Measurements from ENCODE around the gene PHF3. TPM values are rescaled to one million over a fixed set of nuclear protein-coding genes. Genes with fewer than 3 reads are reported as not detected.
A peak's percentile ranks its signal among the peaks of the same experiment; 100 is the strongest.

Gene PHF3
- total and polyA plus RNA-seq, 5 donors, result 8.8 to 42.3 (median 38.4) TPM

DNA sequence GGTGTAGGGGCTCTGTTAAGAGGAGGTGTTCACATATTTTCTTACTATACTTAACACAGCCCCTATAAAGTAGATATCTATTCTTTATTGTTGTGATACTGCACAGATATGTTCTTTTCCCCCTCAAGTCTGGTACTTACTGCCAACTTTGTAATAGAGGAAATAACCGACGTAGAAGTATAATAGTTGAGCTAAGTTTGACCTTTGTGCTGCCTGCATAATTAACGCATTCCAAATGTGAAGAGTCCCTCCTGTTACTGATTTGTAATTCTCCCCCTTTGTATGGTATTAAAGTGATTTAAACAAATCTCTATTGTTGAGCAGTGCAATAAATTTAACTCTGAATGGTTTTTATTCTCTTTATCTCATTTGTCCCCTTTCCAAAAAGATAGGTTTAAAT, 39.0 kb downstream of the PHF3 start:
- H3K27me3 ChIP-seq (ENCODE audit: control insufficient read depth, insufficient read depth), result no peaks in the 10 kb centered on the region
- no peak for DNase-seq
- H3K4me3 ChIP-seq (ENCODE audit: low read length), result no peak overlapping the region
- H3K4me1 ChIP-seq (ENCODE audit: control insufficient read depth, insufficient read depth, low read length), result peaks cover 8% of the 10 kb centered on the region
- WGBS, result 30% methylated on average over 3 of the region's 3 CpGs
- H3K9me3 ChIP-seq (ENCODE audit: control insufficient read depth, low read length), result no peaks in the 10 kb centered on the region
- H3K27ac ChIP-seq (ENCODE audit: low read length), result no peak overlapping the region
- intact Hi-C loops (cut with DNase I), result no loop called here
- ATAC-seq, result no peak

DNA sequence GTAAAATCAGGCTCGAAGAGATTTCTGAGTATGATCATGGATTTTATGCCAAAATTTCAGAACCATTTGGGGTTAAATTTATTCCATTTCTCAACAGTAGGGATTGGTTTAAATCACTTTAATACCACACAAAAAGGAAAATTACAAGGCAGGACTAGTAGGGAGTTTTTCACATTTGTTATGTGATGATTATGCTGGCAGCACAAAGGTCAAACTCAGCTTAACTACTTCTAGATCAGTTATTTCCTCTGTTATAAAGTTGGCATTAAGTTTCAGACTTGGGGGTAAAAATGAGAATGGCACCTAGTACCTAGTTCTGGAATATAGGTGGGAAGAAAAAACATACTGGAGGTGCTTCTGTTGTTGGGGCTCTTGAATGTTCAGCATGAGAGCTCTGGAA, 39.5 kb downstream of the PHF3 start:
- Histone ChIP-seq H3K27ac (ENCODE audit: low read length) (no peak overlapping the region), H3K4me3 (ENCODE audit: low read length) (no peak overlapping the region), H3K9me3 (ENCODE audit: control insufficient read depth, low read length) (no peaks in the 10 kb centered on the region), H3K4me1 (ENCODE audit: control insufficient read depth, insufficient read depth, low read length) (peaks cover 8% of the 10 kb centered on the region), H3K27me3 (ENCODE audit: control insufficient read depth, insufficient read depth) (no peaks in the 10 kb centered on the region)
- WGBS, result 75% methylated on average over 1 of the region's 1 CpG
- ATAC-seq, result no peak
- intact Hi-C loops (cut with DNase I), result no loop called here
- DNase-seq, result no peak

DNA sequence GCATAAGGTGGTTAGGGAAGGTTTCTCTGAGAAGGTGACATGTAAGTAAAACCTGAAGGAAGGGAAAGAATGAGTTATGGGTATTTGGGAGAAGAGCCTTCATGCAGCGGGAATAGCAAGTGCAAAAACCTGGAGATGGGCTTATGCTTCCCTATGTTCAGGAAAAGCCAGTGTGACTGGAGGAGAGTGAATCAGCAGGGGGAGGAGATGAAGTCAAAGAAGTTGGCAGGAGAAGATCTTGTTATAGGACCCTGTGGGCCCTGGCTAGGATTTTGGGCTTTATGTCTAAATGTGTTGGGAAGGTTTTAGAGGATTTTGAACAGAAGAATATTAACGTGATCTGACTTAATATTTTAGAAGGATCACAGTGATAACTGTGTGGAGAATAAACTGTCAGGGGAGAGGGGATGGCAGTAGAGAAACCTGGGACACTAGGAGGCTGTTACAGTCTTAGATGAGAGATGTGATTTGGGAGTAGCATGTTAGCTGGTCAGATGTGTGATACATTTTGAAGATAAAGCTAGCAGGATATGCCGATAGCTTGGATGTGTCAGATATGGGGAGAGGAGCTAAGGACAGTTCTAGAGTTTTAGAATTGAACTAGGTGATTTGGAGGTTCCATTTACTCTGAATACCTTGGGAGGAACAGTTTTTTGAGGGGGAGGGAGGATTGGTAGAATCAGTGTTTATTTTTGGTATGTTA, 41.0 kb downstream of the PHF3 start:
- ATAC-seq (peak in 1 of 2 donors; percentile 47), DNase-seq (no peak)
- intact Hi-C loops (cut with DNase I), result no loop called here
- Histone ChIP-seq H3K27me3 (ENCODE audit: control insufficient read depth, insufficient read depth) (no peaks in the 10 kb centered on the region), H3K9me3 (ENCODE audit: control insufficient read depth, low read length) (no peaks in the 10 kb centered on the region), H3K4me3 (ENCODE audit: low read length) (no peak overlapping the region), H3K27ac (ENCODE audit: low read length) (no peak overlapping the region), H3K4me1 (ENCODE audit: control insufficient read depth, insufficient read depth, low read length) (peaks cover 4% of the 10 kb centered on the region)
- WGBS, result 69% methylated on average over 3 of the region's 3 CpGs

GRCh38 chr6:63677282-63677681, 41.7 kb downstream of the PHF3 start:
- Histone ChIP-seq H3K27ac (ENCODE audit: low read length) (no peak overlapping the region), H3K9me3 (ENCODE audit: control insufficient read depth, low read length) (no peaks in the 10 kb centered on the region), H3K4me1 (ENCODE audit: control insufficient read depth, insufficient read depth, low read length) (peaks cover 4% of the 10 kb centered on the region), H3K4me3 (ENCODE audit: low read length) (no peak overlapping the region), H3K27me3 (ENCODE audit: control insufficient read depth, insufficient read depth) (no peaks in the 10 kb centered on the region)
- DNase-seq (no peak), ATAC-seq (peak; percentile 40 to 58)
- intact Hi-C loops (cut with DNase I), result no loop called here
- 63% methylated on average over 1 of the region's 1 CpG for WGBS

GRCh38 chr6:63683071-63683603, 47.5 kb downstream of the PHF3 start:
- Histone ChIP-seq H3K4me3 (ENCODE audit: low read length) (no peak overlapping the region), H3K9me3 (ENCODE audit: control insufficient read depth, low read length) (no peaks in the 10 kb centered on the region), H3K27ac (ENCODE audit: low read length) (no peak overlapping the region), H3K4me1 (ENCODE audit: control insufficient read depth, insufficient read depth, low read length) (no peaks in the 10 kb centered on the region), H3K27me3 (ENCODE audit: control insufficient read depth, insufficient read depth) (no peaks in the 10 kb centered on the region)
- DNase-seq (no peak), ATAC-seq (no peak)
- WGBS, result 87% methylated on average over 1 of the region's 1 CpG
- intact Hi-C loops (cut with DNase I), result no loop called here

- Histone ChIP-seq H3K27ac (ENCODE audit: low read length) (no peak overlapping the region), H3K9me3 (ENCODE audit: control insufficient read depth, low read length) (no peaks in the 10 kb centered on the region)
These were observed 50.1 kb downstream of the PHF3 start for GRCh38 chr6:63685446-63686379.

GRCh38 chr6:63689421-63689820, 53.8 kb downstream of the PHF3 start:
- Histone ChIP-seq H3K4me1 (ENCODE audit: control insufficient read depth, insufficient read depth, low read length) (no peaks in the 10 kb centered on the region), H3K4me3 (ENCODE audit: low read length) (no peak overlapping the region), H3K9me3 (ENCODE audit: control insufficient read depth, low read length) (no peaks in the 10 kb centered on the region), H3K27ac (ENCODE audit: low read length) (no peak overlapping the region), H3K27me3 (ENCODE audit: control insufficient read depth, insufficient read depth) (no peaks in the 10 kb centered on the region)
- DNase-seq, result no peak
- ATAC-seq, result no peak
- WGBS, result 87% methylated on average over 2 of the region's 2 CpGs
- intact Hi-C loops (cut with DNase I), result no loop called here

More at GRCh38 chr6:63685446-63686379, 50.1 kb downstream of the PHF3 start:
- WGBS, result 87% methylated on average over 4 of the region's 4 CpGs
- ATAC-seq (no peak), DNase-seq (no peak)
- intact Hi-C loops (cut with DNase I), result no loop called here
- no peaks in the 10 kb centered on the region for H3K4me1 ChIP-seq (ENCODE audit: control insufficient read depth, insufficient read depth, low read length)
- no peaks in the 10 kb centered on the region for H3K27me3 ChIP-seq (ENCODE audit: control insufficient read depth, insufficient read depth)
- H3K4me3 ChIP-seq (ENCODE audit: low read length), result no peak overlapping the region

DNA sequence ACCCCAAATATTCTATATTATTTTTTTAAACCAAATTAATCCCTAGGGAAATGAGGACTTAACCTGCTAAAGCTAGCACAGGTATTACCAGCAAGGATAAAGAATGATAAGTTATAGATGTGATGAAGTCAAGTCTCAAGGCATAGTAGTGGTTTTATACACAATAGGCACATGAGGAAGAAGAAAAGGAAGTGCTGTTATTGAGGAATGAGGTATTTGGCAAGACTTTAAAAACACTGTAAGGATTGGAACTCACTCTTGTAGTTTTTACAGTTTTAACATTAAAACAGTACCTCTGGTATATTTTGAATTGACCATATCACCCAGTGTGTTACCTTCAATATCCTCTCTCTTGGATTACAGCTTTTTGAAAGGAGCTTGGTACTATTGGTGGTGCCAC, 54.6 kb downstream of the PHF3 start:
- H3K27ac ChIP-seq (ENCODE audit: low read length), result no peak overlapping the region
- no peaks in the 10 kb centered on the region for H3K27me3 ChIP-seq (ENCODE audit: control insufficient read depth, insufficient read depth)
- intact Hi-C loops (cut with DNase I), result no loop called here
- ATAC-seq (no peak), DNase-seq (no peak)
- H3K4me1 ChIP-seq (ENCODE audit: control insufficient read depth, insufficient read depth, low read length), result no peaks in the 10 kb centered on the region
- H3K4me3 ChIP-seq (ENCODE audit: low read length), result no peak overlapping the region
- H3K9me3 ChIP-seq (ENCODE audit: control insufficient read depth, low read length), result no peaks in the 10 kb centered on the region

GRCh38 chr6:63705707-63706106, 70.1 kb downstream of the PHF3 start:
- H3K4me1 ChIP-seq (ENCODE audit: control insufficient read depth, insufficient read depth, low read length), result no peaks in the 10 kb centered on the region
- H3K4me3 ChIP-seq (ENCODE audit: low read length), result no peak overlapping the region
- DNase-seq (no peak), ATAC-seq (no peak)
- H3K27me3 ChIP-seq (ENCODE audit: control insufficient read depth, insufficient read depth), result no peaks in the 10 kb centered on the region
- intact Hi-C loops (cut with DNase I), result no loop called here
- H3K27ac ChIP-seq (ENCODE audit: low read length), result no peak overlapping the region
- WGBS, result 90% methylated on average over 2 of the region's 2 CpGs
- no peaks in the 10 kb centered on the region for H3K9me3 ChIP-seq (ENCODE audit: control insufficient read depth, low read length)

DNA sequence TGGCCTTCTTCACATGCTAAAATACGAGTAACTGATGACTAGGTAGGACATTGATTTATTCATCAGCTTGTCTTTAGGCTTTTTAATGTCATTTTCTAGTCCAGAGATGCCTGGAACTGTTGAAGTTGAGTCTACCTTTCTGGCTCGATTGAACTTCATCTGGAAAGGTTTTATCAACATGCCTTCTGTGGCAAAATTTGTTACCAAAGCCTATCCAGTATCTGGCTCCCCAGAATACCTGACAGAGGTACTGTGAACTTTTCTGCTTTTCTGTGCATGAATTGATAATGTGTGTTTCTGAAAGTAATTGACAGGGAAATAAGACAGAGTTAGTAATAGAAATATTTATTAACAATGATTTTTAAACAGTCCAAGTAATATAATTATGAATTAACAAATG, 71.0 kb downstream of the PHF3 start:
- H3K4me1 ChIP-seq (ENCODE audit: control insufficient read depth, insufficient read depth, low read length), result no peaks in the 10 kb centered on the region
- H3K4me3 ChIP-seq (ENCODE audit: low read length), result no peak overlapping the region
- intact Hi-C loops (cut with DNase I), result no loop called here
- 85% methylated on average over 2 of the region's 2 CpGs for WGBS
- DNase-seq (no peak), ATAC-seq (no peak)
- H3K27me3 ChIP-seq (ENCODE audit: control insufficient read depth, insufficient read depth), result no peaks in the 10 kb centered on the region
- no peak overlapping the region for H3K27ac ChIP-seq (ENCODE audit: low read length)
- H3K9me3 ChIP-seq (ENCODE audit: control insufficient read depth, low read length), result no peaks in the 10 kb centered on the region

DNA sequence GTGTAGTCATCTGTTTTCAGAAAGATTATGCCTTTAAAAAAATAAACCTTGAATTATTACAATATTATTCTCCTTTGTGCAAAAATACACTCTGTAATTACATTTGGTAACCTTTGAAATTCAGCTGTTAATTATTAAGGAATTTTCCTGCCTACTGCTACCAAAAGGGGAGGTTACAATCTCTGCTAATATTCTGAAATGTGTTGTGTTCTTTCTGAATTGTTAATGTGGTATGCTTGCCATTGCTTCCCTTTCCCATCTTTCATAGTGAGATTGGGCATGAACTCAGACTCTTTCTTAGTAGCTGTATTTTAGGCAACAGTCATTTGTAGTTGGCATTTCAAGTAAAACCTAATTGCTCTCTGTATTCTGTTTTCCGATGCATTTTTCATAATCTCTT, 73.0 kb downstream of the PHF3 start:
- intact Hi-C loops (cut with DNase I), result no loop called here
- Histone ChIP-seq H3K27me3 (ENCODE audit: control insufficient read depth, insufficient read depth) (no peaks in the 10 kb centered on the region), H3K9me3 (ENCODE audit: control insufficient read depth, low read length) (no peaks in the 10 kb centered on the region), H3K4me1 (ENCODE audit: control insufficient read depth, insufficient read depth, low read length) (no peaks in the 10 kb centered on the region), H3K4me3 (ENCODE audit: low read length) (no peak overlapping the region), H3K27ac (ENCODE audit: low read length) (no peak overlapping the region)
- no peak for ATAC-seq
- DNase-seq, result no peak
- WGBS, result 92% methylated on average over 1 of the region's 1 CpG

Data from right cardiac atrium (tissue), 5 donors.